ENCODE results near the gene RRAS. TPM values are rescaled to one million over a fixed set of nuclear protein-coding genes. Genes with fewer than 3 reads are reported as not detected.
"Not testable (repeated sequence)": the region's sequence is repeated elsewhere in the genome, so short reads cannot be mapped to it uniquely, and the experiment has no call there.

RRAS gene
- polyA plus RNA-seq, 1 donor from 2014 or later, result not detected

GRCh38 chr19:49626226-49626625, 13.7 kb downstream of the RRAS start:
- no peaks in the 10 kb centered on the region for H3K79me2 ChIP-seq (replicated peaks; ENCODE audit: insufficient read depth, low read length)
- H4K20me1 ChIP-seq (ENCODE audit: insufficient read depth), result no peaks in the 10 kb centered on the region
- H3K4me3 ChIP-seq (ENCODE audit: low read length), result no peak overlapping the region
- no peak overlapping the region for H2AFZ ChIP-seq (ENCODE audit: low read depth, low read length)
- no peak overlapping the region for H3K27ac ChIP-seq (ENCODE audit: low read length)
- H3F3A ChIP-seq (ENCODE audit: insufficient read depth, low read length, poor library complexity, severe bottlenecking), result no peaks in the 10 kb centered on the region
- no peaks in the 10 kb centered on the region for H3K36me3 ChIP-seq (ENCODE audit: insufficient read depth, low read length)
- no peaks in the 10 kb centered on the region for H3K9me2 ChIP-seq (ENCODE audit: insufficient read depth, low read length)
- no peaks in the 10 kb centered on the region for H3K27me3 ChIP-seq (ENCODE audit: insufficient read depth, low read depth, low read length)
- H3K9me3 ChIP-seq (ENCODE audit: low read length), result no peaks in the 10 kb centered on the region
- H3K4me2 ChIP-seq (ENCODE audit: low read length), result no peak overlapping the region
- no peak for TF ChIP-seq SMC3 (conservative IDR thresholded peaks at IDR 0.05; ENCODE audit: poor library complexity)
- no peak for TF ChIP-seq TAF1 (IDR thresholded peaks at IDR 0.05; ENCODE audit: low read depth)
- TF ChIP-seq, protein P1, sequence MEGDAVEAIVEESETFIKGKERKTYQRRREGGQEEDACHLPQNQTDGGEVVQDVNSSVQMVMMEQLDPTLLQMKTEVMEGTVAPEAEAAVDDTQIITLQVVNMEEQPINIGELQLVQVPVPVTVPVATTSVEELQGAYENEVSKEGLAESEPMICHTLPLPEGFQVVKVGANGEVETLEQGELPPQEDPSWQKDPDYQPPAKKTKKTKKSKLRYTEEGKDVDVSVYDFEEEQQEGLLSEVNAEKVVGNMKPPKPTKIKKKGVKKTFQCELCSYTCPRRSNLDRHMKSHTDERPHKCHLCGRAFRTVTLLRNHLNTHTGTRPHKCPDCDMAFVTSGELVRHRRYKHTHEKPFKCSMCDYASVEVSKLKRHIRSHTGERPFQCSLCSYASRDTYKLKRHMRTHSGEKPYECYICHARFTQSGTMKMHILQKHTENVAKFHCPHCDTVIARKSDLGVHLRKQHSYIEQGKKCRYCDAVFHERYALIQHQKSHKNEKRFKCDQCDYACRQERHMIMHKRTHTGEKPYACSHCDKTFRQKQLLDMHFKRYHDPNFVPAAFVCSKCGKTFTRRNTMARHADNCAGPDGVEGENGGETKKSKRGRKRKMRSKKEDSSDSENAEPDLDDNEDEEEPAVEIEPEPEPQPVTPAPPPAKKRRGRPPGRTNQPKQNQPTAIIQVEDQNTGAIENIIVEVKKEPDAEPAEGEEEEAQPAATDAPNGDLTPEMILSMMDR (IDR thresholded peaks at IDR 0.05; ENCODE audit: poor library complexity, severe bottlenecking), result no peak
- no peak for TF ChIP-seq EP300 (conservative IDR thresholded peaks at IDR 0.05; ENCODE audit: poor library complexity, severe bottlenecking)
- no peak for TF ChIP-seq RAD21 (conservative IDR thresholded peaks at IDR 0.05)
- no peak for TF ChIP-seq REST (IDR thresholded peaks at IDR 0.05; ENCODE audit: borderline replicate concordance)
- TF ChIP-seq MXI1 (conservative IDR thresholded peaks at IDR 0.05; ENCODE audit: poor library complexity, severe bottlenecking), result no peak
- no peak overlapping the region for H3K9ac ChIP-seq (ENCODE audit: low read length)

- Histone ChIP-seq H3K27ac (ENCODE audit: low read length) (no peak overlapping the region), H3K36me3 (ENCODE audit: insufficient read depth, low read length) (no peaks in the 10 kb centered on the region), H3K9me3 (ENCODE audit: low read length) (no peaks in the 10 kb centered on the region), H3K9ac (ENCODE audit: low read length) (no peak overlapping the region), H3K4me3 (ENCODE audit: low read length) (no peak overlapping the region), H4K20me1 (ENCODE audit: insufficient read depth) (no peaks in the 10 kb centered on the region), H3K79me2 (replicated peaks; ENCODE audit: insufficient read depth, low read length) (no peaks in the 10 kb centered on the region), H3K4me2 (ENCODE audit: low read length) (no peak overlapping the region), H3K27me3 (ENCODE audit: insufficient read depth, low read depth, low read length) (no peaks in the 10 kb centered on the region), H3F3A (ENCODE audit: insufficient read depth, low read length, poor library complexity, severe bottlenecking) (no peaks in the 10 kb centered on the region), H2AFZ (ENCODE audit: low read depth, low read length) (no peak overlapping the region), H3K9me2 (ENCODE audit: insufficient read depth, low read length) (no peaks in the 10 kb centered on the region)
- TF ChIP-seq EP300 (conservative IDR thresholded peaks at IDR 0.05; ENCODE audit: poor library complexity, severe bottlenecking) (no peak), SMC3 (conservative IDR thresholded peaks at IDR 0.05; ENCODE audit: poor library complexity) (no peak), POLR2AphosphoS5 (IDR thresholded peaks at IDR 0.05) (no peak), EZH2 (IDR thresholded peaks at IDR 0.05; ENCODE audit: borderline replicate concordance, insufficient read depth, low read length, poor library complexity, severe bottlenecking) (no peak), TAF1 (IDR thresholded peaks at IDR 0.05; ENCODE audit: low read depth) (no peak), MXI1 (conservative IDR thresholded peaks at IDR 0.05; ENCODE audit: poor library complexity, severe bottlenecking) (no peak), REST (IDR thresholded peaks at IDR 0.05; ENCODE audit: borderline replicate concordance) (no peak), RAD21 (conservative IDR thresholded peaks at IDR 0.05) (no peak)
- TF ChIP-seq, protein P1 (IDR thresholded peaks at IDR 0.05; ENCODE audit: poor library complexity, severe bottlenecking), result no peak
Measured at GRCh38 chr19:49624967-49625910, 14.7 kb downstream of the RRAS start.

DNA sequence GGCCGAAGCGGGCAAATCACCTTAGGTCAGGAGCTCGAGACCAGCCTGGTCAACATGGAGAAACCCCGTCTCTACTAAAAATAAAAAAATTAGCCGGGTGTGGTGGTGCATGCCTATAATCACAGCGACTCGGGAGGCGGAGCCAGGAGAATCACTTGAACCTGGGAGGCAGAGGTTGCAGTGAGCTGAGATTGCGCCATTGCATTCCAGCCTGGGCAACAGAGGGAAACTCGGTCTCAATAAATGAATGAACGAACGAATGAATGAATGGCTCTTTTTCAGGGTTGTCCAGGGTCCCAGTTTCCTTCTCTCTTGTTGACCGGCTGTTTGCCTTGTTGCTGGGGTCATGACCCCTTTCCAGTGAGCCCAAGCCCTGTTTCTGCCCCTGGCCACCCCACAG, 22.1 kb downstream of the RRAS start:
- not testable (repeated sequence) for H4K20me1 ChIP-seq (ENCODE audit: insufficient read depth); H3K27ac ChIP-seq (ENCODE audit: low read length); H3K9me3 ChIP-seq (ENCODE audit: low read length); H3F3A ChIP-seq (ENCODE audit: insufficient read depth, low read length, poor library complexity, severe bottlenecking); H3K4me3 ChIP-seq (ENCODE audit: low read length); H3K9me2 ChIP-seq (ENCODE audit: insufficient read depth, low read length); H3K4me2 ChIP-seq (ENCODE audit: low read length); H3K27me3 ChIP-seq (ENCODE audit: insufficient read depth, low read depth, low read length); H3K79me2 ChIP-seq (replicated peaks; ENCODE audit: insufficient read depth, low read length); H3K9ac ChIP-seq (ENCODE audit: low read length); H2AFZ ChIP-seq (ENCODE audit: low read depth, low read length); H3K36me3 ChIP-seq (ENCODE audit: insufficient read depth, low read length)

All from neural cell (in vitro differentiated cells).